Measurements from ENCODE around the gene HMGN5. TPM values are rescaled to one million over a fixed set of nuclear protein-coding genes. Genes with fewer than 3 reads are reported as not detected.

Gene HMGN5, protein sequence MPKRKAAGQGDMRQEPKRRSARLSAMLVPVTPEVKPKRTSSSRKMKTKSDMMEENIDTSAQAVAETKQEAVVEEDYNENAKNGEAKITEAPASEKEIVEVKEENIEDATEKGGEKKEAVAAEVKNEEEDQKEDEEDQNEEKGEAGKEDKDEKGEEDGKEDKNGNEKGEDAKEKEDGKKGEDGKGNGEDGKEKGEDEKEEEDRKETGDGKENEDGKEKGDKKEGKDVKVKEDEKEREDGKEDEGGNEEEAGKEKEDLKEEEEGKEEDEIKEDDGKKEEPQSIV
- 1.6 and 2.3 TPM in 2 replicates for total RNA-seq

DNA sequence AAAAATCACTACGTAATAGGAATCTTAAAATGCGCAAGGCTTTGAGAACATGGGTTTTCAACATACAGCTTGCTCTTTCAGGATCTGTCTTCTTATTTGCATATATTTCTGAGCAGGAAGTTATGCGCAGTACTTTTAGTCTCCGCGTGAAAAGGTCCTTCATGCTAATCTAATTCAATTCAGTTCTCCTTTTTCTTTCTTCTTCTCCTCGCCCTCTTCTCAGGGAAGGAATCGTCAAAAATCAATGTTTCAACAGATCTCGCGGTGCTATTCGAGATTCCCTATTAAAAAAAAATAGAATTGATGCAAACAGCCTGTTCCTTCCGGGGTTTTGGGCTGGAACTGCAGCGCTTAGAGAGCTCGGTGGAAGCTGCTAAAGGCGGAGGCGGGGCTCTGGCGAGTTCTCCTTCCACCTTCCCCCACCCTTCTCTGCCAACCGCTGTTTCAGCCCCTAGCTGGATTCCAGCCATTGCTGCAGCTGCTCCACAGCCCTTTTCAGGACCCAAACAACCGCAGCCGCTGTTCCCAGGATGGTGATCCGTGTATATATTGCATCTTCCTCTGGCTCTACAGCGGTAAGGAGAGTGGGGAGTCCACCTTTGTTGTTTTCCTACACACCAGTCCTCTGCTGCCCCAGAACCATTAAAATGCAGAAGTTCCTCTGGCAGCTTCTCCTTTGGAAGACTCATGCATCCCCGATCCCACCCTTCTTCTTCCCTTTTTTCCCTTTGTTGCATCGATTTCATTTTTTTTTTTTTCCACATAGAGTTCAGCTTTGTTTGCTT lies at the start of gene HMGN5, which contains the start of gene SH3BGRL:
Gene HMGN5, minus strand, starts transcription at position 243 of the 785 bp plus-strand sequence. CDS start 80,364 bp downstream, outside the sequence.
Gene SH3BGRL, plus strand, starts transcription at position 432 of the 785 bp plus-strand sequence. Its CDS starts 99 bp downstream, at position 531.
- intact Hi-C loops (cut with micrococcal nuclease), result loop anchor here (1.0 to 2.0 kb wide), 2 partner anchors 81 to 393 kb away; partner anchors contain the start of gene BRWD3

DNA sequence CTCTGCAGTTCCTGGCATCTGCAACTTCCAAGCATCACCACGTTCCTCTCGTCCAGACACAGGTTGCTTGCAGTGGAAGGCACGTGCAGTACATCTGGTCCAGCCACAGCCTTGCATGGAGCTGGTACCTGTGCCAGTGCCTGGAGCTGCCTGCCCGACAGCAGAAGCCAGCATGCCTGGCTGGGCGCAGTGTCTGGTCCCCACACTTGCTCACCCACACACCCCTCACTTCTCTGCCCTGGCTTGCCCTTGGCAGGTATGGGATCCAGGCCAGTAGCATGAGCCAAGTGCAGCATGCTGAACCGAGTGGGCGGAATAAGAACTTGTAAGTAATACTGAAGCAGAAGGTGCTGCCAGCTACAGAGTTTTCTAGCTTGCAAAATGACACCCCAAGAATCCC lies 40.0 kb upstream of the HMGN5 start:
- intact Hi-C loops (cut with micrococcal nuclease), result no loop called here

DNA sequence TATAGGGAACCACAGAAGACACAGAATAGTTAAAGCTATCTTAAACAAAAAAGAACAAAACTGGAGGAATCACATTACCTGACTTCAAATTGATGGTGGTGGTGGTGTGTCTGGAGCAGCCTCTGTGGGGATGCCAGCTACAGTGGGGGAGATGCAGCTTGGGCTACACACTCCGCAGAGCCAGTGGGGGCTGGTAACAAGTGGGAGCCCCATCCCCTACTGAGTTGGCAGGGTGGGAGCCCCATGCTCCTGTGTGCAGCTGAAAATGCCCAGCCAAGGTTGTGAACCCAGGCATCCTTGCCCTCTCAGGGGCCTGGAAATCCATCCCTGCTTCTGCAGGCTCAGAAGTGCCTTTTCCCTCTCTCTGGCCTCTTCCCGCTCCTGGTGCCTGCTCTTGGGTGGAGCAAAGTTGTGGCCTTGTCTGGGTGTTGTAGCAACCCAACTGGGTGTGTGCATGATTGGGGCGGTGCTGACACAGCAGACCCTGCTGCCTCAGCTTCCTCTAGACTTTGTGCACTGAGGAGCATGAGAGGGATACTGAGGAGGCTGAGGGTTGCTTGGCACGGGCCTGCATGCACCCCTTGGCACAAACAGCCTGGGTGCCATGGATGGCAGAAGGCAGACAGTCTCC lies 39.1 kb upstream of the HMGN5 start:
- intact Hi-C loops (cut with micrococcal nuclease), result no loop called here

DNA sequence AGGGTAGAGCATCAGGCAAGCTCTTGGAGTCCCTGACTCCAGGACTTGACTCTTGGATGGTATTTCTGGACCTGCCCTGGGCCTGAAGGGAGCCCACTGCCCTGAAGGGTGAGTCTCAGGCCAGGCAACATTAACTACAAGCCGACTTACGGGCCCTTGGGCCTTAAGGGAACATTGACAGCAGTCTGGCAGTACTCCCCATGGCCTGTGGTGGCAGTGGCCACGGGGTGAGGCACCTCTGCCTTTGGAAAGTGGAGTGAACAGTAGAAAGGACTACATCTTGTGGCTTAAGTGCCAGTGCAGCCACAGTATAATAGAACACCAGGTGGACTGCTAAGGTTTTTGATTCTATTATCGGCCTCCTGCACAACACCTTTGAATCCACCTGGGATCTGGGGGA lies 36.5 kb upstream of the HMGN5 start:
- intact Hi-C loops (cut with micrococcal nuclease), result no loop called here

DNA sequence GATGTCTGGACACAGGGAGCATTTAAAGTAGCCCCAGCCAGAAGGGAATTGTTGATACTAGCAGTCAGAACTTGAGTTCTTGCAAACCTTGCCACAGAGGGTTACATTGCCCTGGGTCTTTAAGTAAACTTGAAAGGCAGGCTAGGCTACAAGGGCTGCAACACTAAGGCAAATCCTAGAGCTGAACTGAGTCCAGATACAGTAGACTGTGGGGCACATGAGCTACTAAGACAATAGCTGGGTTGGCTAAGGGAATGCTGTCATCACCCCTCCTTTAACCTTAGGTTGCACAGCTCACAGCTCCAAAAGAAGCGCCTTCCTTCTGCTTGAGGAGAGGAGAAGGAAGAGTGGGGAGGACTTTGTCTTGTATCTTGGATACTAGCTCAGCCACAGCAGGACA lies 35.8 kb upstream of the HMGN5 start:
- intact Hi-C loops (cut with micrococcal nuclease), result no loop called here

DNA sequence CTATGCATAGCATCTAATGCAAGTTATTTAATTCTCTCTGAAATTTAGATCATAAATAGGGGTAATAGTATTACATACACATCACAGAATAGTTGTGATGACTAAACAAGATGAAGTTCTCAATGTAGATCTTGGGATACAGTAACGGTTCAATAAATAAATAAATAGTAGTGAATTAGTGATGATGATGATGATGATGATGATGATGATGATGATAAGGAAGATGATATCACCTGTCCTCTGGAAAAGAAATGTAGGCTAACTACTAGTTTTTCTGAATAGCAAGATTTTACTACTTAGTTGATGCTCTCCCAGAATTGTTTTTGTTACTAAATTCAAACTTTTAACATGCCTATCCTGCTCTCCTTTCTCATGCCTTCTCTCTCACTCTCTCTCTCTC lies 30.5 kb upstream of the HMGN5 start:
- intact Hi-C loops (cut with micrococcal nuclease), result no loop called here

DNA sequence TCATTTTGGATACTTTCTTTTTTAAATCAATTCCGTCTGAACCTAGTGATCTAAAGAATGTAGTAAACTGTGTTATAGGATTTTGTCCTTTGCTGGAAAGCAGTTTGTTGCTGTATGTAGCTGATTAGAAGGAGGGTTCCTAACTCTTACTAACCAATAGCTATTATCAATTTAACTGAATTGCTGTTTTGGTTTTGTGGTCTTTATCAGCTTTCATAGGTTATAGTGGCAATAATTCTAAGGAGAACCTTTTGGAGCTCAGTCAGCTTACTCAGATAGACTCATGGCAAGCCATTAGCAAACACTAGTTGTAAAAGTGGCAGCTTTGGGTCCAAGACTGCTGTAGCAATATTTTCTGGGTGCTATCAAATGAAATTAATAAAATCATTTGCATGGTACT lies 29.8 kb upstream of the HMGN5 start:
- intact Hi-C loops (cut with micrococcal nuclease), result no loop called here

DNA sequence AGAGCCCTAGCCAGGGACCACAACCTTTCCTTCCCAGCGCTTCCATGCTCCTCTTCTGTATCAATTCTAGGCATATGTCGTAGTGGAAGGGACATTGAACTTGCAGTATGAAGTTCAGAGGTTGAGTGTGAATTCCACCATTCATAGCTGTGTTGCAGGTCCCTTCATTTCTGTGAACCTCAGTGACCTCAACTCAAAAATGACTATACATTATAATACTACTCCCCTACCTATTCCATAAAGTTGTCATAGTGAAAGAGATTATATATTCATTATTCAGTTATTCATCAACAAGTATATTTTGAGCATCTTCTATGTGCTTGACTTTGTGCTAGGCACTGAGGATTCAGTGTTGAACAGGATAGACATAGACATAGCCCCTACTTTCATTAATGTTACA lies 28.2 kb upstream of the HMGN5 start:
- intact Hi-C loops (cut with micrococcal nuclease), result no loop called here

DNA sequence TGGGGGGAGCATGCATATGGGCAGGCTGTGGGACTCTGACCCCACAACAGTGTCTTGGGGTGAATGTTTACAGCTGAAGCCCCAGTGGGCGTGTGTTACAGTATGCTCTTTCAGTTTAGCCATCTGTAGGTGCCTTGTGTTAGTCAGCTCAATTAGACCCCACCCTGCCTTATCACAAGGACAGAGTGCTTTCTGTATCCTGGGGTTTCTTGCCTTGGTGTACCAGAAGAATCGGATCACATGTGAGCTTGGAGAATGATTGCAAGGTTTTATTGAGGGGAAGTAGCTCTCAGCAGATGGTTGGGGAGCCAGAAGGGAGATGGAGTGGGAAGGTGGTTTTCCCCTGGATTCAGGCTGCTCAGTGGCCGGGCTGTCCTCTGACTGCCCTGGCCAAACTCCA lies 27.5 kb upstream of the HMGN5 start:
- intact Hi-C loops (cut with micrococcal nuclease), result no loop called here

DNA sequence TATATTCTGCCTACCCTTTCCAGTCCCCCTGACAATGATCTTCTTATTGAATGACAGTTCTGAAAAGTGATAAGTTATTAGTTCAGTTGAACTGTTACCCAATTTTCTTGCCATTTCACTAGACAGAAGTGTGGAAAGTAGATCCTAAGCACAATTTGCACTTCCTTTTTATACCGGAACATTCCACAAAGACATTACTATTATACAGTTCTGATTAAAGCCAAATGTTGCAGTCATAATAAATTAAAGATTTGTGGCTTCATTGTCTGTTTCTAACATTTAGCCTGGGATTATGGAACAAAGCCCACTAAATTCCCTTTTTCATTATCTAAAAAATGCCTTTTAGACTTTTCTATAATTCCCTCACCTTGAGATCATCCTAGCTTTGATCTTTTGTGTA lies 14.0 kb upstream of the HMGN5 start:
- intact Hi-C loops (cut with micrococcal nuclease), result no loop called here

DNA sequence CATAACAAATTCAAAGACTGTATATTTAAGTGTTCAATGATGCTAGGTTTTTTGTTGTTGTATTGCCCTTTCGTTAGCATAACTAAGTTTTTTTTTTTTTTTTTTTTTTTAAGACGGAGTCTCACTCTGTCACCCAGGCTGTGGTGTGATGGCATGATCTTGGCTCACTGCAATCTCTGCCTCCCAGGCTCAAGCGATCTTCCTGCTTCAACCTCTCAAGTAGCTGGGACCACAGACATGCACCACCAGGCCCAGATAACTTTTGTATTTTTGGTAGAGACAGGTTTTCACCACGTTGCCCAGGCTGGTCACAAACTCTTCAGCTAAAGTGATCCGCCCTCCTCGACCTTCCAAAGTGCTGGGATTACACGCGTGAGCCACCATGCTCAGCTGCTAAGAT lies 7.2 kb upstream of the HMGN5 start:
- intact Hi-C loops (cut with micrococcal nuclease), result no loop called here

DNA sequence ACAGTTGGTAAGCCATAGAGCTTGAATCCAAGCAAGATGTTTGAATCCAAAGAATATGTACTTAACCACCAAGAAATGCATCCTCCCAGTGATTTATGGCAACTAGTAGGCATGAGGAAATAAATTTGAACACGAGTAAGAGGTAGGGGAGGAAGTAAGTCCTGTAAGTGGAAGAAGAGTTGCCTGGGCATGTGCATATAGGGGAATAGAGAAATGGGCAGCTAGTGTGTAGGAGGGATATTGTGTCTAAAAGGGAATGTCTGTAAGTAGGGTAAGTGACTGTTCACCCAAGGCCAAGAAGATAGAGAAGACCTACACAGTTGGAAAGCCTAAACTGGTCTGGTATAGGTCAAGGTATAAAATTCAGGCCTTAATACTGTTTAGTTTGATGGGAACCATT lies 4.8 kb upstream of the HMGN5 start:
- intact Hi-C loops (cut with micrococcal nuclease), result no loop called here

DNA sequence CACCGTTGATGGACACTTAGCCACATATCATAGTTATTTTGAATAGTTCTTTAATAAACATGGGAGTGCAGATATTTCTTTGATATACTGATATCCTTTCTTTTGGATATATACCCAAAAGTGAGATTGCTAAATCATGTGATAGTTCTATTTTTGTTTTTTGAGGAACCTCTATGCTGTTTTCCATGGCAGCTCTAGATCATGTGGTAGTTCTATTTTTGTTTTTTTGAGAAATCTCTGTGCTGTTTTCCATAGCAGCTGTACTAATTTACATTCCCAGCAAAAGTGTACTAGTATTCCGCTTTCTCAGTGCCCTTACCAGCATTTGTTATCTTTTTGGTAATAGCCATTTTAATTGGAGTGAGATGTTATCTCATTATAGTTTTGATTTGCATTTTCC lies 3.8 kb upstream of the HMGN5 start:
- intact Hi-C loops (cut with micrococcal nuclease), result no loop called here

DNA sequence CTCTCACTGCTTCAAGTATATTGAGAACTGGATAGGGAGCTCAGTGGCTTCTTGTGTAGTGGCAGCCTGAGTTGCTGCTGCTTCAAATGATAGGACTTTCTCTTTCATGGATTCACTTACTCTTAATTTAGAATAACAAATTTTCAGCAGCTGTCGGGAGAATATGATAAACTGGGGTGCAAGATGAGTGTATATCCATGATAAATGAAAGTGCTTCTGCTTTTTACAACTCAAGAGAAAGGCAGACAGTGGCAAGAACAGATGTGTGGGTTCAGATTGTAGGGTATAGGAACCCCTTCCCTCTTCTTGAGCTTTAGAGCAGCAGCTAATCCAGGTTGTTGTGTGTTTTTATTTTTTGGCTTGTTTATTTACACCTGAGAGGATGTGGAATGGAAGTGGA lies 1.2 kb upstream of the HMGN5 start:
- intact Hi-C loops (cut with micrococcal nuclease), result loop anchor here (1.0 to 2.0 kb wide), 2 partner anchors 82 to 394 kb away; partner anchors contain the start of gene BRWD3

DNA sequence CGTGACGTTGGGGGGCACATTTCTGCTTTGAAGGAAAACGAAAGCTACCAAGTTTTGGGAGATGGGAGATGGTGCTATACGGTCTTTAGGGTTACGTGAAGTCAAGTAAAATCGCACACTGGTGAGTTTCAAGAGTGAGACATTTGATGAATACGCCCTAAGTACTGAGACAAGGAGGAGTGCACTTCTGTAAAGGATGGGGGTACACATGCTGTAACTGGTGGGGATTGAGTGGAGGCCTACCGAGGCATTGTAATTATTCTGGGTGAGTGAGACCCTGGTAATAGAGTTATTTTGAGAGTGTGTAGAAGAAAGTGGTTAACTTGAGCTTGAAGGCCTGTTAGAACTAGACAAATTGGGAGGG lies 725 bp upstream of the HMGN5 start:
- intact Hi-C loops (cut with micrococcal nuclease), result loop anchor here (1.0 to 2.0 kb wide), 2 partner anchors 82 to 393 kb away; partner anchors contain the start of gene BRWD3

DNA sequence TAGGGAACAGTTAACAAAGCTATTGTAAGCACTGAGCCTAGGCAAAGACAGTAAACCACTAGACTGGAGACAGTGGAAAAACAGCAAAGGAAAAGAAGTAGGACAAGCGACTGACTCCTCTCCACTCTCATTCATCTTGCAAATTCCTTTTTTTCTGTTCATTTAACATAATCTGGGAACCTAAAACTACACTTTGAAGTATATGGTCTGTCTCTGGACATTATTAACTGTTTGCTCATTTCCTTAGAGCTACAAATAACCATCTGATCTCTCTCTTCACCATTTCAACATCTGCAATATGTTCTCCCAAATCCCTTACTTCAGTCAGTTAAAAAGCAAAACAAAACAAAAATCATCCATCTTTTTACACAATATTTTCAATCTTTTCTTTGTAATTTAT lies 642 bp downstream of the HMGN5 start:
- intact Hi-C loops (cut with micrococcal nuclease), result no loop called here

DNA sequence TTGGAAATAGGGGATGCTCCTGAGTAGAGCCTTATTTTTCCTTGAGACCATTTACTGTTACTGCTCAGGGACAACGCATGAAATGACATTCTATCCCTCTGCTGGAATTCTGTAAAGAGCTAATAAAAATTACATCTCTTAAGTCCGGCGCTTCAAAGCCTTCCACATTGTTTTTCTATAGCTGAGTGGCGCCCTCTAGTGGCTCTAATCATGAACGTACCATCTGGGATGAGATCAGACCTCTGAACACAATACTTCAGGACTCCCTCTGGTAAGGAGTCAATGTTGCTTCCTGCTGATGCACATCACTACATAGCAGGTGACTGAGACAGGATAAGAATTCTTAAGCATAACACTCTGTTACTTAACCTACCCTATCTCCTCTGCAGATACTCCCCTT lies 6.0 kb downstream of the HMGN5 start:
- intact Hi-C loops (cut with micrococcal nuclease), result loop anchor here (5.0 kb wide), 1 partner anchor 318 kb away; no protein-coding TSS in a partner anchor

DNA sequence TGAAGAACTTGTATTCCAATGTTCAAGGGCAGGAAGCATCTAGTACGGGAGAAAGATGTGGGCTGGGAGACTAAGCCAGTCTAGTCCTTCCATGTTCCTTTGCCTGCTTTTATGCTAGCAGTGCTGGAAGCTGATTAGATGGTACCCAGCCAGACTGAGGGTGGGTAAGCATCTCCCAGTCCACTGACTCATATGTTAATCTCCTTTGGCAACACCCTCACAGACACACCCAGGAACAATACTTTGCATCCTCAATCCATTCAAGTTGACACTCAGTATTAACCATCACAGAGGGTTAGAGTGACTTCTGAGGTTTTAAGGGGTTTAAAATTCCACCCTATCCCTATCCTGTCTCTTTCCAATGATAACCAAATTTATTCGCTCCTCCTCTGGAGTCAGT lies 6.5 kb downstream of the HMGN5 start:
- intact Hi-C loops (cut with micrococcal nuclease), result loop anchor here (5.0 kb wide), 1 partner anchor 318 kb away; no protein-coding TSS in a partner anchor

DNA sequence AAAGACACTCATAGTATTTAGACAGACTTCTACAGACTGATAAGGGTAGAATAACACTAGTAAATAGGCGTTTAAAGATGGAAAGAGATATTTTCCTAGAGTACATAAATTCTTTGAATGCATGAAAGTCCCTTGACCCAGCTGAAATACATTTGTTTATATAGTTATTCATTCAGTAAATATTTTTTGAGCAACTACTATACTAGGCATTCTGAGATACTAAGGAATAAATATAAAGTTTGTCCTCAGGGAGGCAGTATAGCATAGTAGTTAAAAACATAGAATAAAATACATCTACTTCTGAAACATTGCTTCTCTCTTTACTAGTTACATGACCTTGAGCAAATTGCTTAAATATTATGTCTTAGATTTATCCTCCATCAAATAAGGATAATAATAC lies 27.4 kb downstream of the HMGN5 start:
- intact Hi-C loops (cut with micrococcal nuclease), result loop anchor here (1.0 kb wide), 1 partner anchor 203 kb away; no protein-coding TSS in a partner anchor

DNA sequence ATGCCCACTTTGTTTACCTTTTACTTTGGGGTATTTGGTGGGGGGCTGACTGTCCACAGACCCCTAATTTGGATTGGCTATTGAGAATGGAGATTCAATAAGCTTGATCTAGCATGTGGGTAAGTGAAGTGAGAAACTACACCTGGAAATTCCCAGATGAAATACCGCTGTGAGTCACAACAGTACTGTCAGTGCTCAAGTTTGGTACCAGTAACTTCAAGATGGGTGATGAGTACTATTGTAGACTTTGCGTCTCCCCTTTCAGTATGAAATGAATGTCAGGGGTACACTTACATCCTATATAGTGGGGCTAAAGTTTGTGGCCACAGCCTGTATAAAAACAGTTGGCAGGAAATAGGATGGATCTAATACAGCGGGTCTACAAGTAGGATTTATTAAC lies 33.3 kb downstream of the HMGN5 start:
- intact Hi-C loops (cut with micrococcal nuclease), result no loop called here

DNA sequence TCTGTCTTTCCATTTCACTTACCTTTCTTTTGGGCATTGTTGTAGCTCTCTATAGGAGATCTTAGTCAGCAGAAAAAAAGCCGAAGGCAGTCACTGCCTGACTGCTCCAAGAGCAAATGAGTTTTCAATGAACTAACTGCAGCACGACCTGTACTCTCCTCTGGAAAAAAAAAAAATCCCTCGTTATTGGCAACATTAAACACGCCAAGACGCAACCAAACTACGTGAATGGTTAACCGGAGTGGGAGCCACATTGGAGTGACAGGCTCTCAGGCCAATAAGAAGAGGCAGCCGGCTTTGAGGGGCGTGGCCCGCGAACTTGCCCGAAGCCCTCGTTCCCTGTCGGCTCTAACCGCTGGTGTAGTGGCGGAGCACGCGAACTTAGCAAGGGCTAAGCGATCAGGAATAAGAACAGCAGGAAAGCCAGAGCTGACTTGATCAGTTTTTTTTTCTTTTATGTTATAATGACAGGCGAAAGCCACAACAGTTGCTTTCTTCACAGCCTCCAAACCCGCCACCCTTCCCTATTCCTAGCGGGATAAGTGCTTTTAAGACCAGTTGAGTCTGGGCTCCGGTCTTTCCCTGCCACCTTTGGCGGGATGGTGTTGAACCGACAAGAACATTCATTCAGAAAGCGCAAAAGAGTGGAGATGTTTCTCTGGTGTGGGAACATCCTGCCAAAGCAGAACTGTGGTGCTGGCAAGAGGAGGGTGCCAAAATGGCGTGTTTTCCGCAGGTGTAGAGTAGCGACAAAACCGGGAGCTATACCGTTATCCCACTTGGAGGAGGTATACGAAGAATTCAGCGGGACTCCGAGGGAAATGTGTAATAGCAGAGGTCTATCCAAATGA lies 80.0 kb downstream of the HMGN5 start:
- intact Hi-C loops (cut with micrococcal nuclease), result loop anchor here (1.0 to 5.0 kb wide), 3 partner anchors 81 to 1754 kb away; partner anchors contain the start of genes BRWD3, ITM2A and SH3BGRL
